GDM1 (cell line): Measurements from ENCODE around the gene GAS6.
"Not testable (repeated sequence)": the region's sequence is repeated elsewhere in the genome, so short reads cannot be mapped to it uniquely, and the experiment has no call there.

Experiments
- DNase-seq: peaks from one replicate; lab custom pipeline; 2025; lab: John Stamatoyannopoulos, UW

The GAS6 gene

DNA sequence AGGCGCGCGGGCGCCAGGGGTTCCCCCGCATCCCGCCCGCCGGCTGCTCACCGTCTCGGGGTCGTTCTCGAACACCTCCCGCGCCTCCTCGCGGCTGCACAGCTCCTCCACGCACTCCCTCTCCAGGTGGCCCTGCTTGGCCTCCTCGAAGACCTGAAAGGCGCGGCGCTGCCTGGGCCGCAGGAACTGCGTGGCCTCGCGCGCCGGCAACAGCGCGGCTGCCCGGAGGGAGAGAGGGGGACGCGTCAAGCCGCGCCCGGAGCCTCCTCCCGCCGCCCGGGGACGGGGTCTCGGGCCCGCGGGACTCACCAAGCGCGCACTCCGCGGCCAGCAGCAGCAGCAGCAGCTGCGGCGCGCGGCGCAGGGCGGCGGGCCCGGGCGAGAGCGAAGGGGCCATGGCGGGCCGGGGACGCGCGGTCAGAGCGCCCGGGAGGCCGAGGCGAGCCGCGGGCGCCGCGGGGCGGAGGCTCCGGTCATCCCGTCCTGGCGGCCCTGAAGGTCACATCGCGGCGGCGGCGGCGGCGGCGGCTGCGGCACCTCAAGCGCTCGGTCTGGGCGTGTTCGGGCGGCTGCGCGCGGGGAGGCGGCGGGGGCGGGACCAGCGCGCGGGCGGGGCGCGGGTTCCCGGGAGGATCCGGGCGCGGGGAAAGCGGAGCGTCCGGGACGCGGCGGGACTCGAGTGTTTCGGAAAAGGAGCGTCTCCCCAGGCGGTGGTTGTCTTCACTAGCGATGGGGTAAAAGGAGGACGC, at the start of gene GAS6:
Gene GAS6, minus strand, starts transcription at position 553 of the 749 bp plus-strand sequence. Its CDS starts 156 bp downstream, at position 397.
- no peak for DNase-seq

DNA sequence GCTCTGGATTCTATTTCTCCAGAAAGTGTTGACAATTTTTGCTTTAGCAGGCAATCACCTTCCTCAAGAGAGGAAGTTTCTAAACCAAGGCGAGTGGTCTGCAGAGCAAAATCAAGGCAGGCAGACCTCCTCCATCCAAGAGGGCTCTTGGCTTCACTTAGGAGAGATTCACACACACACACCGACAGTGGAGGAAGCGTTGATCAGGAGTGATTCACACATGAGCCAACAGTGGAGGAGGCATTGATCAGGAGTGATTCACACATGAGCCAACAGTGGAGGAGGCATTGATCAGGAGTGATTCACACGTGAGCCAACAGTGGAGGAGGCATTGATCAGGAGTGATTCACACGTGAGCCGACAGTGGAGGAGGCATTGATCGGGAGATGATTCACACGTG, 49.5 kb upstream of the GAS6 start:
- not testable (repeated sequence) for DNase-seq

DNA sequence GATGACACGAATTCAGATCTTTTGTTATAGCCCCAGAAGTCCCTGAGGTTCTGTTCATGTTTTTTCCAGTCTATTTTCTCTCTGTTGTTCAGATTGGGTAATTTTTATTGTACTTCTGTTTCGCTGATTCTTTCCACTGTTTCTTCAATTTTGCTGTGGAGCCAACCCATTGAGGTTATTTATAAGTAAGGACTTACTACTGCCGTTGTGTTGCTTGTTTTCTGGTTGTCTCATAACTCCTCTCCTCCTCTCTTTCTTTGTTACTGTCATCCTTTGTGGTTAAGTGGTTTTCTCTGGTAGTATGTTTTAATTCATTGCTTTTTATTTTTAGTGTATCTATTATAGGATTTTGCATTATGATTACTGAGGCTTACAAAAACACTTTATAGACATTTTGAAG, 48.7 kb upstream of the GAS6 start:
- no peak for DNase-seq

DNA sequence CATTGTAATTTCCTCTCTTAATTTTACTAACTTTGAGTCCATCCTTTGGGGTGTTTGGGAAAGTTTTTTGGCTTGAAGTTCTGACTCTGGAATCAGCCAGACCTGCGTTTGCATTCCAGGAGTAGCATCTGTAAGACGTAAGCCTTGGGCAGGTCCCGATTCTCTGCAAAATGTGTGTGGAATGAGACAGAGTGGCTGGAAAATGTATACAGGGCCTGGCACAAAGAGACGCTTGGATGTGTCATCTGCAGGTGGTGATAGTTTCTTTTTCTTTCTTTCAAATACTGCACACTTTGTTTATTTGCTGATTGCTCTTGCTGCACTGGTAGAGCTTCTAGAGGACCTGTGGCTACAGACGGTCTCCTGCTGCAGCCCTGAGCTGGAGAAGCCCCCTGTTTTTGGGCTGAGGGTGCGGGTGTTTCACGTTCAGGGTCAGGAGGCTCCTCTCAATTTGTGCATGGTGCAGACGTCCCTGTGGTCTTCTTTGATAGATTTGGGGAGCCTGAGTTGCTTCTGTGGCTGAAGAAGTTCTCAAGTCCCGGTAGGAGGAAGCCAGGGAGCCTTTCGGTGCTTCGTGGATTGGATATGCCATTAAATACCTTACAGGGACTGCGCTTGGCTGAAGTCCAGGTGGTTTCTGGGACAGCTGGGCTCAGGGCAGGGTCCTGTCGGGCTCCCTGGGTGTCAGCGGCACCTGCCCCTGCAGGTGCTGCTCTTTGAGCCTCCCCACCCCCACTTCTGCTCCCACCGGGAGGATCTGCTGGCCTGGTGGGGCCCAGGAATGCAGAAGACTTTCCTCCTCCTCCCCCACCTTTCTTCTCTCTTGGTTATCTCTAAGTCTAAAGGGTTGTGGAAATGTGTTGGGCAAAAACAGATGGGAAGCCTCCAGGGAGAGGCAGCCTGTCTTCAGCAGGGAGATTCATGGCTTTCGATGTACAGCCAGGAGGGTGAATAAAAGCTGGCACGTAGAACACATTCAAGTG, 44.0 kb upstream of the GAS6 start:
- DNase-seq = no peak

DNA sequence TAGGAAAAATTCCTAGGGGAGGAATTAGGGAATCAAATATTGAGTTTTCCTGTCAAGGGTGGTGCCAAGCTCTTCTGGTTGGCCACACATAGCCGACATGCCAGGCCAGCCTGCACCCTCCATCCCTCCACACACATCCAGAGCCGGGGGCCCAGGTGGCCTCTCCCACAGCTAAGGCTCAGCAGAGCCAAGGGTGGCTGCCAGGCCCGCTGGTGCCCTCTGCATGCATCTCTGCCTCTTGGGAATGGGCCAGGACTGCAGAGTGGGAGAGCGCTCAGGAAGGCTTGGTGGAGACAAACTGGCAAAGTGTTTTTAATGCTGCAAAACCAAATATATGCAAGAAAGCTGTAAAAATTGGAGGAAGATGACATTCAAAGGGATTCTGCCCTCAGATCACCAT, 42.7 kb upstream of the GAS6 start:
- DNase-seq = no peak

DNA sequence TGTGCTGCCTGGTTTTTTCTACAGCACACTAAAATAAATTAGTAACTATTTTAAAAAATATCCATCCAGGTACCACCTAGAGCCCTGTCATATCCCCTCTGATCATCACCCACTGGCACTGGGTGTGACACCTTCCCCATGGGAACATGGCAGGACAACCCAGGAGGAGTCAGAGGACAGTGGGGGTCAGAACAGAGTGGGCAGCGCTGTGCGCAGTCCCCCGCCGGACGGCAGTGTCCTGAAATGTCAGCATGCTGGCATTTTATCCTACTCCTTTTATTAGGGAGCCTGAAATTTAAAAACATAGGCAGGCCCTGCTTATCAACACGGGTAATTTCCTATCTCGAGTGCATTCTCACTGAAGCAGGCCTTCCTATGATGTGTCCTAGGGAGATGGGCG, 42.1 kb upstream of the GAS6 start:
- no peak for DNase-seq

DNA sequence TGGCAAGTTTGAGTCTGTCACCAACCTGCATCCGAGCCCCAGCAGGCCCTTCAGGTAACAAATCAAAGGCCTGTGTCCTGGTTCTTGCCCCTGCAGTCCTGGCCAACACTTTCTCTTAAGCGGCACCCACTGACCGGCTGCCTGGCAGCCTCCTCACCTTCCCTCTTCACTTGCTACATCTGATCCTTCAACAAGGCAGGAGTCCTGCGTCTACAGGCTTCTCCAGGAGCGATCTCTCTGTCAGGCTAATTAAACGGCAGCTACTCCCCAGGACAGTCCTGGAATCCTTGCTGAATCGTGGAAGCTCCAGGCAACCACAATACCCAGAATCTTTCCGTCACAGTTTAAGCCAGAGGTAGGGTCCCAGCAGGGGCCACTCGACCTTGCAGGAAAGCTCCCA, 41.1 kb upstream of the GAS6 start:
- DNase-seq = no peak

DNA sequence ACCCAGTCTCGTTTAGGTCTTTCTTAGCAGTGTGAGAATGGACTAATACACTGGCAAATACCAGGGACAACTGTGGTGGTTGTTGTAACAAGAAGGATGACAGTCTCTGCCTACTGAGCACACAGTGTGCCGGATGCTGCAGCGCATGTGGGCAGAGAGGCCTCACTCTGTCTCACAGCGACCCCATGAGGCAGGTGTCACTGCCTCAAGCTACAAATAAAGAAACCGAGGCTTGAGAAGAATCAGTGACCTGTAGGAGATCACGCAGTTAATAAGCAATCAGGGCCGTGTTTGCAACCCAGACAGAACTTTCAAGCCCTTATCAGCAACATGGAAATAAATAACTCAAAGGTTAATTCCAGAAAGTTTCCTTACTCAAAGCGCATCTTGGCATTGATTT, 40.5 kb upstream of the GAS6 start:
- DNase-seq = no peak

DNA sequence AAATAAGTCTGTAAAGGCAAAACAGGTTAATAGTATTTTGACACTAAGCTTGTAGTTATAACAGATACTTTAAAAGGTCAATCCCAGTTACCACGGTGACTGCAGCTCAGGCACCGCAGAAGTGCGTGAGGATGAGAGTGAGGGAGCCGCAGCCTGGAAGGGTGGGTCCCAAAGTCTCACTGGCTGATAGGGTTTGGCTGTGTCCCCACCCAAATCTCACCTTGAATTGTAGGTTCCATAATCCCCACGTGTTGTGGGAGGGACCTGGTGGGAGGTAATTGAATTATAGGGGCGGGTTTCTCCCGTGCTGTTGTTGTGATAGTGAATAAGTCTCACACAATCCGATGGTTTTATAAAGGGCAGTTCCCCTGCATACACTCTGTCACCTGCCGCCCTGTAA, 40.0 kb upstream of the GAS6 start:
- no peak for DNase-seq

DNA sequence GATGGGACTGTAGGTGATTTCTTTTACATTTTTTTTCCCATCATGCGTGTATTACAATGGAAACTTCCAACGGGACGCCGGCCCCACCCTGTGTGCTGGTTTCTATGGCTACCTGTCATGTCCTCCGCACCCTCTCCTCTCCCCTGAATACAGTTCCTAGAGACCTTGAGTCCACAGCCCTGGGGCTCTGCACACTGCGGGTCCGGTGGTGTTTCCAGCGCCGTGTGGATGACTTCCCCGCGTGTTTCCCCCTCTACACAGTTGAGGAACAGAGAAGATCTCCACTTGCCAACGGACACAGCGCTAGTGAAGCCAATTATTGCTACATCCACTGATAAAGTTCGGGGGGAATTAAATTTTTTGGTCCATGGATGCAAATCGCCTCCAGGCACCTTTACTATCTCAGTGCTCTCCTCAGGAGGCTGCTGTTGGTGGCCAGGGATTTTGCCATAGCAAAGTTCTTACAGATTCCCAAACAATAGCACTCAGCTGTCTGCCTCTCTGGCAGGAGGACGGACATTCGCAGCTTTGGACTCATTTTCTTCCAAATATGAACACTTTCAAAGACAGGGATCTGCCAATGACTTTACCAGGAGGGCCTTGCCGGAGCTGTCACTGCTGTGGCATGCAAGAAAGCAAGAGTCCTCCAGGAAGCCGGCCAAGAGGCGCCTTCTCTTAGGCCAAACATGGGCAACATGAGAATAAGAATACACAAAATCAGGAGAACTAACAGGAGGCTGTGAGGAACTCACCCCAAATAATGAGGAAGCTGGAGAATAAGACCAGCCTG, 39.3 kb upstream of the GAS6 start:
- no peak for DNase-seq

DNA sequence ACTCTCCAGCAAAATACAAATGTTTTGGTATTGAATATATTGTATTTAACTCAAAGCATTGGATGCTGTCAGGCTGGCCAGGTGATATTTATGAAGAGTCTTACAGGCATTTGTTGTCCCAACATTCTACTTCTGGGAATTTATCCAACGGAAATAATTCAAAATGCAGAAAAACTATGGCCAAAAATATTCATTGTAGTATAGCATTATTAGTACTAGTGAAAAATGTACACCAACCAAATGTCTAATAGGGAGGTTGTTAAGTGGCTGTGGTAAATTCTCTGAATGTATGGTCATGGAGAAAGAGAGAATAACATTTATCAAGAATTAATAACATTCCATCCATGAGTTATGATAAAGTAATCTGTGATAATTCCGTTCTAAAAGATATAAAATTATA, 38.6 kb upstream of the GAS6 start:
- DNase-seq = no peak

DNA sequence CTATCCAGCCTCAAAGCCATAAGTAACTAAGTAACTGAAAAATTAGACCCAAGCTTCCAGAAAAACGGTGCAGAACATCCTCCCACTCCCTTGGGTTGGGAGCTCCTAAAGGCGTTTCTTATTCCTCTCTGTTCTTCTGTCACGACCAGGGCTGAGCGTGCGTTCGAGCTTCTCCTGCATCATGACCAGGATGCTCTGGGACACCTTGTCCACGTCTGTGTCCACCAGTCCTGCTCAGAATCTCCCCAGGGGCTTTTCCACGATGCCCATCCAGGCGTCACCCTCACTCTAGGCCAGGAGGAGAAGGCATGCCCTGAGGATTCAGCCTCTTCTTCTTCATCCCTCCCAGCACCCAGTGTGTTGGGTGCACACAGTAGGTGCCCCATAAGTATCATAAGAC, 37.8 kb upstream of the GAS6 start:
- no peak for DNase-seq

DNA sequence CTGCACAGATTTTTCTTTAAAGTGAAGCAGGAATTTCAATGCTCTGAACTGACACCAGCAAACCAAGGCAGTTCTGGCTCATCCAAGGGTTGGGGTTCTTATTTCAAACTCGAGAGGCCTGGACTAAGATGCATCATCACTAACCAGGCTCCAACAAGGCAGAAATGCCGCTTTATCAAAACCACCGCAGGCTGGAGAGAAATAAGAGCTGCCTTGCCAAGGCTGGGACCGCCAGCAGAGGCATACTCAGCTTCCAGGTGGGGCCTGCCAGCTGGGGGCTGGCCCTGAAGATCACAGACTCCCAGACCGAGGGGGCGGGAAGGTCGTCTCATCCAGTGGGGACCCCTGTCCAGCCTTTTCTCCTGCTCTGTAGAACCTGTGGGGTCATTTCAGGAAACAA, 37.4 kb upstream of the GAS6 start:
- no peak for DNase-seq

DNA sequence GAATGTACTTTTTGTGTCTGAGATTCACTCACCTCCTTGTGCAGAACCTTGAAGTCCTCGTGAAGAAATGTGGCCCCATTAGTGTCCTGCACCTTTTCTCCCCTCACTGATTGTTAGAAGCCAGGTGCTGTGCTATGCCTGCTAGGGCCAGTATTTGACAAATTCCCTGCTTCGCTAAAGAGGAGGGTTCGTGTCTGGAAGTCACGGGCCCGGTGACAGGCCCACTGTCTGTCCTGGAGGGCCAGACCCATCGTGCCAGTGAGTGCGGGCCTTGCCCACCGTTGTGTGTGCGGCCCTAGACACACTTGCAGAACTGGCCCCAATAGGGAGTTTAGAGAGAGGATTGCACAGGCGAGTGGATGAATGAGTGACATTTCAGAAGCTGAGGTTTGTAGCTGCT, 36.8 kb upstream of the GAS6 start:
- DNase-seq = no peak

DNA sequence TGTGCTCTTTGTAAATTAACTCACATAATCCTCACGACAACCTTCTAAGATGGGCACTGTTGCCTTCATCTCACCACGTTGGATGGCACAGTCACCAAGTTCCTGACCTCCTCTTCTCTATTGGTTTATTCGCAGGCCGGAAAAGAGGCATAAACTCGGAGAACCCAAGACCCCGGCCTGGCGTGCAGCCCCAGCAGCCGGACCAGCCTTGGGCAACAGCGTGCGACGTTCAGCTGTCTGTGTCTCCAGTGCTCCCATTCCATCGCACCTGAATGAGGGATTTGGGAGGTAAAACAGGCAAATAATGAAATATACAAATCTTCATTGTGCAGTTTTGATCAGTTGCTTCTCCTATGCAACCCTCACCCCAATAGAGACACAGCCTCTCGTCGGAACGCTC, 34.5 kb upstream of the GAS6 start:
- no peak for DNase-seq

DNA sequence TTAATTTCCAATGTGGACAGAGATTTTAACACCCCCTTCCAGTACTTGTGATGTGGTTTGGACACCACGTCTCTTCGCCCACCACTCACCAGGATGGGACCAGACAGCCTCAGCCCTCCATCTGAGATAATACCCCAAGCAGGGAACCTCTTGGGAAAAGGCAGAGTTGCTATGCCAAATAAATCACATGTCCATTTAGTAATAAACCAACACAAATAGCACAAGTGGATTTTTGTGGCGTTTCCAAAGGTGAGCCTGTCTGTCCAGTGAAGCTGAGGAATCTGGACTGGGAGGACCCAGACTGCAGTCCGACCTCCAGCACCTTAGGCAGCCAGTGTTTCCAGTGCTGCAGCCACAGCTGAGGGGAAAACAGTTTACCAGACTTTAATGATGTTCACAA, 34.1 kb upstream of the GAS6 start:
- DNase-seq = no peak

DNA sequence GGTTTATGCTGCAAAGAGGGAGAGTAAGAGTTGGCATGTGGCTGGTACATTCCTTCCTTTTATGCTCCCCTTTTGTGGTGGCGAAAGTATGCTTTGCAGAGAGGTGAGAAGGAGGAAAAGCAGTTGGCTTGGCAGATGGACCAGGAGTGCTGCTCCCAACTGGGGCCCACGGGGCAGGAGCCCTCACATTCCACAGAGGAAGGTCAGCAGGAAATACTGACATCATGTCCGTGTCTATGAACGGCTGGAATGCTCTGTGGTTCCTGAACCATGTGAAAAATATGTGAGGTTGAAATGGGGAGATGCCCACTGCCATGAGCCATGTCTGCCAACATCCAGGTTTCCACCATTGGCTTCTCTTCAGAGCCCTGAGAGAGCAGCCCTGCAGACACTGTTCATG, 33.3 kb upstream of the GAS6 start:
- no peak for DNase-seq

DNA sequence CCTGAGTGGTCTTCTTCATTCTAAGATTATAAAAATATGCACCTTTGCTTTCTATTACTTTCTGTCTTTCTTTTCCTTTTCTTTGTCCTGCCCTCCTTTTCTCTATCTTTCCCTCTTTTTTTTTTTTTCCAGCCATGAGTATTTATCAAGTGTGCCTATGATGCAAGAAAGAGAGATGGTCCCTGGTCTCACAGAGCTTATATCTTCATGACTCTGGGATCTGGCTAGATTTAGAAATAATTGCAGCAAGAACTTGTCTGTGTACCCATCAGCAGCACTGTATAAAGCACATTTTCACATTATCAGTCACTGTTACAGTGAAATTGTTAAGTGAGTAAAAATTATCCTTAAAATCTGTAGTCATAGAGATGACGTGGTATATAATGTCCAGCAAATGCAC, 31.6 kb upstream of the GAS6 start:
- no peak for DNase-seq

DNA sequence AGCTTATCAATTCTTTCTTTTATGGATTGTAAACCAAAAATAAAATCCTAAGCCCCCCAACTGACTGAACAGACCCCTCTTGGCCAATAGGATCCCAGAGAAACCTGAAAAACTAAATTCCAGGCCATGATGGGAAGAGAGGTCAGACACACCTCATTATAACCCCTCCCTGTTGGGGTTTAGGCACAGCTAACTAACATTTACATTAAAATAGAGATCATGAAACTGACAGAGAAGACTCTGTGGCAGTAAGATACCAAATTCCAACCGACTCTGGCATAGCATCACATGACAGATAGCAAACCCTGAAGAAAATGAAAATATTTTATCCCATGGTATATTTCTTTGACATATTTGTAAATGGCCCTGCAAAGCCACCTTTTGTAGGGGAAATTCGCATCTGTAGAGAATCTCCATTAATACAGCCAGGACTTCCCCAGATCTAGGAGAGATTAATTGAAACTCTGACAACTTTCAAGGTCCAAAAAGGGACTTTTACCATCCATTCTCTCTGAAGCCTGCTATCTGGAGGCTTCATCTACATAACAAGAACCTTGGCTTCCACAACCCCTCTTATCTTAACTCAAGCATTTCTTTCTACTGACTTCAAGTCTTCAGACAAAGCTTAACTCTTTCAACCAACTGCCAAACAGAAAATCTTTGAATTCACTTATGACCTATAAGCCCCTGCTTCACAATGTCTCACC, 27.1 kb upstream of the GAS6 start:
- no peak for DNase-seq

DNA sequence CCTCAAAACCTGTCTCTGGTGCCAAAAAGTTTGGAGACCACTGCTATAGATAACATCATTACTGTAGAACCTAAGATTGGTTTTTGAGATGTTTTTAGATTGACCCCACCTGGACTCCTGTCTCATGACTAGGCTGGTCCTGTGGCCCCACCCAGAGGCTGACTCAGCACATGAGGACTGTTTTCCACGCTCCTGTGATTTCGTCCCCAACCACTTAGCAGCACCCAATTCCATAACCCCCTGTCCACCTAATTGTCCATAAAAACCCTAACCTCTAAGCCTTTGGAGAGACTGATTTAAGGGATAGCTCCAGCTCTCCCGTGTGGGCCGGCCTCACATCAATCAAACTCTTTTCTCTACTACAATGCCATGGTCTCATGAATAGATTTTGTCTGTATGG, 25.6 kb upstream of the GAS6 start:
- no peak for DNase-seq

DNA sequence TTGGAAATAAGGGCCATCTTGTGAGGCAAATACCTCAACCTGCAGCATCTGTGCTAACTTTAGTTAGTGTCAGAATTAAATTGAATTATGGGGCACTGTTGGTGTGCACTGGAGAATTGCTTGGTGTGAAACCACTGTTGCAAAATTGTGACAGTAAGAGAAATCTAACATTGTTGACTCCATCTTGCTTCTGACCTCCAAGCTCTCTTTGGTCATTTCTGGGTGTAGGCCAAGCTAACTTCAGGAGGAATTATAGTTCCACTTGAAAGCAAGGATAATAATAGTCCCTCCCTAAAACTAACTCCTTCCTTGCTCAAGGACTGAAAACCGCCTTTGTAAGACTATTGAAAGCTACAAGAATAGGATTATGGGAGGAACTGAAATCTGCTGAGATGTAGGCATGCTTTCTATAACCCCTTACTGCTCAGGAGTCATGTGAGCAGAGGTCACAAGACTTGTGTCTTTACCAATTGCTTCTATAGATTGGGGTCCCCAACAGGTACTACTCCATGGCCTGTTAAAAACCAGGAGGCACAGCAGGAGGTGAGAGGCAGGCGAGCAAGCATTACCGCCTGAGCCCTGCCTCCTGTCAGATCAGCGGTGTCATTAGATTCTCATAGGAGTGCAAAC, 24.9 kb upstream of the GAS6 start:
- DNase-seq = no peak
